Measurements from ENCODE around the gene KNTC1. TPM values are rescaled to one million over a fixed set of nuclear protein-coding genes. Genes with fewer than 3 reads are reported as not detected.
"Not testable (repeated sequence)": the region's sequence is repeated elsewhere in the genome, so short reads cannot be mapped to it uniquely, and the experiment has no call there.

Gene KNTC1
- total RNA-seq, 2 donors from 2014 or later = 86.7 to 115 TPM

DNA sequence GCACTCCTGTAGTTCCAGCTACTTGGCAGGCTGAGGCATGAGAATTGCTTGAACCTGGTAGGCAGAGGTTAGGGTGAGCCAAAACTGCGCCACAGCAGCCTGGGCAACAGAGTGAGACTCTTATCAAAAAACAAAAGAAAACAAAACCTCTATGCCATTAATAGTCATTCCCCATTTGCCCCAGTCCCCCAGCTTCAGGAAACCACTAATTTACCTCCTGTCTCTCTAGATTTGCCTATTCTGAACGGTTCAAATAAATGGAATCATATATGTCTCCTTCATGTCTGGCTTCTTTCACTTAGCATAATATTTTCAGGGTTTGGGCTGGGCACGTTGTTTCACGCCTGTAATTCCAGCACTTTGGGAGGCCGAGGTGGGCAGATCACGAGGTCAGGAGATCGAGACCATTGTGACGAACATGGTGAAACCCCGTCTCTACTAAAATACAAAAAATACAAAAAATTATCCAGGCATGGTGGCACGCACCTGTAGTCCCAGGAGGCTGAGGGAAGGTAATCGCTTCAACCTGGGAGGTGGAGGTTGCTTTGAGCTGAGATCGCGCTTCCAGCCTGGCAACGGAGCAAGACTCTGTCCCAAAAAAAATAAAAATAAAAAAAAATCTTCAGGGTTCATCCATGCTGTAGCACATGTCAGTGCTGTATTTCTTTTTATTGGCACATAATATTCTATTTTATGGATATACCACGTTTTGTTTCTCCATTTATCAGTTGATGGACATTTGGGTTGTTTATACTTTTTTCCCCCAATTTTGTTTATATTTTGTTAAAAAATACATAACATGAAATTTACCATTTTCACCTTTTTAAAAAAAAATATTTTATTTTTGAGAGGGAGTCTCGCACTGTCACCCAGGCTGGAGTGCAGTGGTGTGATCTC, 31.9 kb downstream of the KNTC1 start:
- Mint-ChIP-seq H3K27me3 (ENCODE audit: insufficient read depth) (no peaks in the 10 kb centered on the region), H3K4me3 (no peak overlapping the region), H3K27ac (no peak overlapping the region), H3K4me1 (no peaks in the 10 kb centered on the region), H3K9me3 (no peaks in the 10 kb centered on the region), H3K36me3 (ENCODE audit: low read depth) (peaks cover 66% of the 10 kb centered on the region)
- no peak overlapping the region for H3K9ac ChIP-seq (ENCODE audit: extremely low read depth, low read length, poor library complexity, severe bottlenecking)
- peaks cover 69% of the 10 kb centered on the region for H3K36me3 ChIP-seq (ENCODE audit: control insufficient read depth, insufficient read depth, low read length)
- H3K27me3 ChIP-seq (ENCODE audit: control insufficient read depth, insufficient read depth, low read length, poor library complexity, severe bottlenecking) = no peaks in the 10 kb centered on the region
- no peak for DNase-seq
- H3K9me3 ChIP-seq (ENCODE audit: control insufficient read depth, low read length) = no peaks in the 10 kb centered on the region
- H3K4me3 ChIP-seq (ENCODE audit: low read length) = no peak overlapping the region
- H3K27ac ChIP-seq (ENCODE audit: low read depth, low read length) = no peak overlapping the region
- TF ChIP-seq, protein P1, sequence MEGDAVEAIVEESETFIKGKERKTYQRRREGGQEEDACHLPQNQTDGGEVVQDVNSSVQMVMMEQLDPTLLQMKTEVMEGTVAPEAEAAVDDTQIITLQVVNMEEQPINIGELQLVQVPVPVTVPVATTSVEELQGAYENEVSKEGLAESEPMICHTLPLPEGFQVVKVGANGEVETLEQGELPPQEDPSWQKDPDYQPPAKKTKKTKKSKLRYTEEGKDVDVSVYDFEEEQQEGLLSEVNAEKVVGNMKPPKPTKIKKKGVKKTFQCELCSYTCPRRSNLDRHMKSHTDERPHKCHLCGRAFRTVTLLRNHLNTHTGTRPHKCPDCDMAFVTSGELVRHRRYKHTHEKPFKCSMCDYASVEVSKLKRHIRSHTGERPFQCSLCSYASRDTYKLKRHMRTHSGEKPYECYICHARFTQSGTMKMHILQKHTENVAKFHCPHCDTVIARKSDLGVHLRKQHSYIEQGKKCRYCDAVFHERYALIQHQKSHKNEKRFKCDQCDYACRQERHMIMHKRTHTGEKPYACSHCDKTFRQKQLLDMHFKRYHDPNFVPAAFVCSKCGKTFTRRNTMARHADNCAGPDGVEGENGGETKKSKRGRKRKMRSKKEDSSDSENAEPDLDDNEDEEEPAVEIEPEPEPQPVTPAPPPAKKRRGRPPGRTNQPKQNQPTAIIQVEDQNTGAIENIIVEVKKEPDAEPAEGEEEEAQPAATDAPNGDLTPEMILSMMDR (conservative IDR thresholded peaks at IDR 0.05) = no peak
- WGBS, 2 experiments (ENCODE audit: insufficient coverage in 1 of 2, insufficient read length in 1 of 2) = 91 to 98% methylated on average over 13 to 15 of the region's 16 CpGs
- H3K4me1 ChIP-seq (ENCODE audit: control insufficient read depth, insufficient read depth, low read length) = no peaks in the 10 kb centered on the region

DNA sequence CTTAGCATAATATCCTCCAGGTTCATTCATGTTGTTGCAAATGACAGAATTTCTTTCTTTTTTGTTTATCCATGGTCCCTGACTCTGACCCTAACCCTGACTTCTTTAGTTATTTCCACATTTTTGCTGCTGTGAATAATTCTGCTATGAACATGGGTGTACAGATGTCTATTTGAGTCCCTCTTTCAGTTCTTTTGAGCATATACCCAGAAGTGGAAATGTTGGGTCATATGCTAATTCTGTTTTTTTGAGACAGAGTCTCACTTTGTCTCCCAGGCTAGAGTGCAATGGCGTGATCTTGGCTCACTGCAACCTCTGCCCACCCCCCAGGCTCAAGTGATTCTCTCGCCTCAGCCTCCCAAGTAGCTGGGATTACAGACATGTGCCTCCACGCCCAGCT, 33.1 kb downstream of the KNTC1 start:
- Histone ChIP-seq H3K4me1 (ENCODE audit: control insufficient read depth, insufficient read depth, low read length) (no peaks in the 10 kb centered on the region), H3K4me3 (ENCODE audit: low read length) (no peak overlapping the region), H3K27me3 (ENCODE audit: control insufficient read depth, insufficient read depth, low read length, poor library complexity, severe bottlenecking) (no peaks in the 10 kb centered on the region), H3K9ac (ENCODE audit: extremely low read depth, low read length, poor library complexity, severe bottlenecking) (no peak overlapping the region), H3K27ac (ENCODE audit: low read depth, low read length) (no peak overlapping the region), H3K9me3 (ENCODE audit: control insufficient read depth, low read length) (no peaks in the 10 kb centered on the region), H3K36me3 (ENCODE audit: control insufficient read depth, insufficient read depth, low read length) (peaks cover 71% of the 10 kb centered on the region)
- TF ChIP-seq, protein P1 (conservative IDR thresholded peaks at IDR 0.05) = no peak
- H3K27me3 Mint-ChIP-seq (ENCODE audit: insufficient read depth) = no peaks in the 10 kb centered on the region
- no peaks in the 10 kb centered on the region for H3K9me3 Mint-ChIP-seq
- H3K4me1 Mint-ChIP-seq = no peaks in the 10 kb centered on the region
- H3K4me3 Mint-ChIP-seq = no peak overlapping the region
- 88 to 94% methylated on average over 1 to 3 of the region's 3 CpGs for WGBS, 2 experiments (ENCODE audit: insufficient coverage in 1 of 2, insufficient read length in 1 of 2)
- peaks cover 58% of the 10 kb centered on the region for H3K36me3 Mint-ChIP-seq (ENCODE audit: low read depth)
- DNase-seq = no peak
- H3K27ac Mint-ChIP-seq = no peak overlapping the region

DNA sequence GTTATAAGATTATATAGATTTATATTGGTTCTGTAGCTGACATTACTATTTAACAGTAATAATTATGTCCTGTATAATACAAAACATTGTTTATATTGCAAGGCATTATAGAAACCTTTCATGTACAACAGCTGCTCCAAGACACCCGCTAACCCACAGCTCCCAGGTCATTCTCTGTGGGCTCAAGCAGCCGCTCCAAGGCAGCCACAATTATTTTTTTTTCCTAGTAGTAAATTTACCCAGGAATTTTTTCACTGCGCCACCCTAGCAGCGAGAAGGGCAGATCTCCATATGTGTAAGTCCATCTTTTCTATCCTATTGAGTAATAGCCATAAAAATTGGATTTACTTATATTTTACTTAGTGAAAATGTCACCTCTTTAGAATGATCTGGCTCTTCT, 36.3 kb downstream of the KNTC1 start:
- Mint-ChIP-seq H3K9me3 (no peaks in the 10 kb centered on the region), H3K4me3 (no peak overlapping the region), H3K4me1 (no peaks in the 10 kb centered on the region), H3K27ac (no peak overlapping the region), H3K36me3 (ENCODE audit: low read depth) (peaks cover 45% of the 10 kb centered on the region), H3K27me3 (ENCODE audit: insufficient read depth) (no peaks in the 10 kb centered on the region)
- no peak overlapping the region for H3K27ac ChIP-seq (ENCODE audit: low read depth, low read length)
- no peak for DNase-seq
- H3K9ac ChIP-seq (ENCODE audit: extremely low read depth, low read length, poor library complexity, severe bottlenecking) = no peak overlapping the region
- H3K36me3 ChIP-seq (ENCODE audit: control insufficient read depth, insufficient read depth, low read length) = peaks cover 56% of the 10 kb centered on the region
- no peaks in the 10 kb centered on the region for H3K27me3 ChIP-seq (ENCODE audit: control insufficient read depth, insufficient read depth, low read length, poor library complexity, severe bottlenecking)
- TF ChIP-seq, protein P1 (conservative IDR thresholded peaks at IDR 0.05) = no peak
- H3K4me3 ChIP-seq (ENCODE audit: low read length) = no peak overlapping the region
- no peaks in the 10 kb centered on the region for H3K9me3 ChIP-seq (ENCODE audit: control insufficient read depth, low read length)
- WGBS, 2 experiments (ENCODE audit: insufficient coverage in 1 of 2, insufficient read length in 1 of 2) = 85 to 92% methylated on average over 2 to 4 of the region's 4 CpGs
- no peaks in the 10 kb centered on the region for H3K4me1 ChIP-seq (ENCODE audit: control insufficient read depth, insufficient read depth, low read length)

DNA sequence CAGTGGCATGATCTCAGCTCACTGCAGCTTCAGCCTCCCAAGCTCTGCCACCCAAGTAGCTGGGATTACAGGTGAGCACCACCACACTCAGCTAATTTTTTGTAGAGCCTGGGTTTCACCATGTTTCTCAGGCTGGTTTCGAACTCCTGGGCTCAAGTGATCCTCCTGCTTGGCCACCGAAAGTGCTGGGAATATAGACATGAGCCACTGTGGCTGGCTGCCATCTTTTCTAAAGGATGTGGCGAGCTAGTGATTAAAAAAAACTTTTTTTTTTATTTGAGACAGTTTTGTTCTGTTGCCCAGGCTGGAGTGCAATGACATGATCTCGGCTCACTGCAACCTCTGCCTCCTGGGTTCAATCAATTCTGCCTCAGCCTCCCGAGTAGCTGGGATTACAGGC, 39.8 kb downstream of the KNTC1 start:
- peaks cover 65% of the 10 kb centered on the region for H3K36me3 ChIP-seq (ENCODE audit: control insufficient read depth, insufficient read depth, low read length)
- not testable (repeated sequence) for H3K27me3 ChIP-seq (ENCODE audit: control insufficient read depth, insufficient read depth, low read length, poor library complexity, severe bottlenecking); H3K4me1 Mint-ChIP-seq; H3K4me1 ChIP-seq (ENCODE audit: control insufficient read depth, insufficient read depth, low read length); H3K9me3 Mint-ChIP-seq; H3K9me3 ChIP-seq (ENCODE audit: control insufficient read depth, low read length); H3K9ac ChIP-seq (ENCODE audit: extremely low read depth, low read length, poor library complexity, severe bottlenecking); H3K27ac Mint-ChIP-seq; H3K27me3 Mint-ChIP-seq (ENCODE audit: insufficient read depth); DNase-seq; H3K4me3 ChIP-seq (ENCODE audit: low read length); H3K27ac ChIP-seq (ENCODE audit: low read depth, low read length); H3K4me3 Mint-ChIP-seq
- WGBS, 2 experiments (ENCODE audit: insufficient coverage in 1 of 2, insufficient read length in 1 of 2) = 93 to 94% methylated on average over 4 to 5 of the region's 5 CpGs
- peaks cover 45% of the 10 kb centered on the region for H3K36me3 Mint-ChIP-seq (ENCODE audit: low read depth)
